Stimulated activated CD4-positive, alpha-beta T cell treated with anti-CD3 and anti-CD28 coated beads, TNF-alpha, amount 100 ng/mL, for 48 hours (primary cell): ENCODE results near the gene EBPL.
A peak's percentile ranks its signal among the peaks of the same experiment; 100 is the strongest.
"Not testable (repeated sequence)": the region's sequence is repeated elsewhere in the genome, so short reads cannot be mapped to it uniquely, and the experiment has no call there.

ENCODE experiments used
- DNase-seq, 3 donors: peaks; one replicate each; pipeline ENCODE4 v3.0.0-alpha.2; 2020; ENCODE audit warnings: low read depth in 3 of 3

EBPL gene

DNA sequence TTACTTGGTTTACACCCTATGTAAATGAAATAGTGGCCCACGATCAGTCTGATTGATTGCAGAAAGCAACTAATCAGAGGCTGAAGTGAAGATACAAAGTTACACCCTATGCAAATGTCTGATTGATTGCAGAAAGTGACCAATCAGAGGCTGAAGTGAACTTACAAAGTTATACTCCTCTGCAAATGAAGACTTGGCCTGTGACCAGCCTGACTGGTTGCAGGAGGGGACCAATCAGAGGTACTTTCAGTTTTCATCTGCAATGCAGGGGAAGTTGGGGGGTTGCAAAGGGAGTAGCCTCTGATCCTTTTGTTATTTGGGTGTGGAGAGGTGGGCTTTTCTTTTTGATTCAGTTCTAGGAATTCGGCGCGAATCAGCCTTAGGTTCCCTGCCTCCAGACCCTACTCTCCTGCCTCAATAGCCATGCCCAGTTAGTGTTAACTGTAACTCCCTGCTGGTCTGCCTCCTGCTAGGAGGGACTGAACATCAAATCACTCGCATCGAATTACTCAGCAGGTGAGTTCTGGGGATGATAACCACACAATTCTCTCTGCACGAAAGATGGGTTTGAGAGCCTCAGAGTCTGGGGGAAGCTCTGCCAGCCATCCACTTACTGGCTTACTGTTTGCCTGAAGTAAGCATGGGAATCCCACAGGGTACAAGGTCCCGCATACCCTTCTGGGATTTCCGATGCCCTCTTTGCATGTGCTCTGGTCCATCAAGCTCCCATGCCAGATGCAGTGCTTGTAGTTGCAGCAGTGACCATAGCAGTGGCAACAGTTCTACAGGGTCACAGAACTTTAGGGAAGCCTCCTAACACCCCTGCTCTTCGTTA lies 55.5 kb downstream of the EBPL start:
- DNase-seq, result no peak

DNA sequence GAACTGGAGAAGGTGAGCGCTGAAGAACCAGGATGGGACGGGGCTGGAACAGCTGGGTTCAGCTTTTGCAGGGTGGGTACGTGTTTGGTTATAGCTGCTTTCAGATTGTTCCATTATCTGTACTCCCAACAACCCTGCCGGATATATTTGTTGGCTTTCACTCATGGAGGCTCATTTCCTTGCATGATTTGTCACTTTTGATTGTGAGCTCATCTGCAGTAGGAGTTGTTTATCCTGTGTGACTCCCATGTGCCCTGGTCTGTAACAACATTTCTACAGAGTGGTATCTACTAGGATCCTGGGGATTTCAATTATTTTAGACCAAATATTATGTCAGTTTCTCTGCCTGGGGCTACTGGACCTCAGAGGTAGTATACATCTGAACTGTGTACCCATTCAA lies 57.6 kb downstream of the EBPL start:
- no peak for DNase-seq

DNA sequence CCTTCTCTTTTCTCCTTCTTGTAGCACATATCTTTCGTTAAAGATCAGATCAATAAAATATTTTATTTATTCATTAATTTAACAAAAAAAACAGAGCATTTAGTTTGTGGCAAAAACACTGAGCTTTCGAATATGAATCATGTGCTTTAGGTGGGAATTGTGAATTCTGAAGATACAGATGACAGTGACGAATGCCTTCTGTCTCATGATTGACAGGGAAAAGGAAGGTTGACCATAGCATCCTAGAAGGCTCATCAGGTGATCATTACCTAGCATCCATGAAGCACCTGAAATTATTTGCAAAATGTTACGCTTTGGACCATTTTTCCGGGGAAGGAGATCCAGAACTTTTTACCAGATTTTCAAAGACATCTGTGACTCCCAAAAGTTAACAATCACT lies 59.1 kb downstream of the EBPL start:
- DNase-seq, result no peak

DNA sequence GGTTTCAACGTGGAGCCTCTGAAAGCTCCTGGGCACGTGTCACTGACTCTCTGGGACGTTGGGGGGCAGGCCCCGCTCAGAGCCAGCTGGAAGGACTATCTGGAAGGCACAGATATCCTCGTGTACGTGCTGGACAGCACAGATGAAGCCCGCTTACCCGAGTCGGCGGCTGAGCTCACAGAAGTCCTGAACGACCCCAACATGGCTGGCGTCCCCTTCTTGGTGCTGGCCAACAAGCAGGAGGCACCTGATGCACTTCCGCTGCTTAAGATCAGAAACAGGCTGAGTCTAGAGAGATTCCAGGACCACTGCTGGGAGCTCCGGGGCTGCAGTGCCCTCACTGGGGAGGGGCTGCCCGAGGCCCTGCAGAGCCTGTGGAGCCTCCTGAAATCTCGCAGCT lies 60.7 kb downstream of the EBPL start:
- no peak for DNase-seq

DNA sequence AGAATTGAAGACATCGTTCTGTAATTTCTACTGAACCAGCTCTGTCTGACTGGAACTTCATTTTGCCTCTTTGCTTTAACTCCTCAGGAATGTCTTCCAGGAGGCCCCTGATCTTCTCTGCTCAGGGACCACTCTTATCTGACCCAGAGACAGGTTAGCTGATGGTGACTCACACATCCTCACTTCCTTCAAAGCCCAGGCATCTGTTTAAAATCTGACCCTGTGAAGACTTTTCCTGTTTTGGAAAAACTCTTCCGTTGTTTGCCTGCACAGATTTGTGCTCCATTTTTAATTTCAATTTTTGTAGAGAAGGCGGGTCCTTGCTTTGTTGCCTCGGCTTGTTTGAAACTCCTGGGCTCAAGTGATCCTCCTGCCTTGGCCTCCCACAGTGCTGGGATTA lies 61.3 kb downstream of the EBPL start:
- DNase-seq, result no peak

DNA sequence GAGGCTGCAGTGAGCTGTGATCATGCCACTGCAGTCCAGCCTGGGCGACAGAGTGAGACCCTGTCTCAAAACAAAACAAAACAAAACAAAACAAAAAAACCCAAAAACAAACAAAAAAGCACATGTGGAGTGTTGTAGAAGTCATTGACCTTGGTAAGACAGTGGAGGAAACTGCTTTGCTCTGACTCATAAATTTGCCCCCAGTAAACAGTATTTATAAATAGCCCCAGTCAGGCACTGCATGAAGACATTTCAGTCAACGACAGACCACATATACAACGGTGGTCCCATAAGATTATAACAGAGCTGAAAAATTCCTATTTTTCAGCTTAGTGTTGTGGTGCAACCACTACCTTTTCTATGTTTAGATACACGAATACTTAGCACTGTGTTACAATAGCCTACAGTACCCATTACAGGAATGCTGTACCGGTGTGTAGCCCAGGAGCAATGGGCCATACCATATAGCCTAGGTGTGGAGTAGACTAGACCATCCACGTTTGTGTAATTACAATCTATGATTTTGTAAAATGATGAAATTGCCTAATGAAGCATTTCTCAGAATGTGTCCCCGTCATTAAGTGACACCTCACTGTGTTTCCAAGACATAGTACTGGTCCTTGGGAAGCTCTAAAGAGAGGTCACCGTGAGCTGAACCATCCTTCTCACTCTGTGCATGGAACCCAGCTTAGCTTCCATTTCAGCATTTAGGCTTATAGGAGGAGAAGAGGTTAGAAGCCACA lies 61.9 kb downstream of the EBPL start:
- no peak for DNase-seq

DNA sequence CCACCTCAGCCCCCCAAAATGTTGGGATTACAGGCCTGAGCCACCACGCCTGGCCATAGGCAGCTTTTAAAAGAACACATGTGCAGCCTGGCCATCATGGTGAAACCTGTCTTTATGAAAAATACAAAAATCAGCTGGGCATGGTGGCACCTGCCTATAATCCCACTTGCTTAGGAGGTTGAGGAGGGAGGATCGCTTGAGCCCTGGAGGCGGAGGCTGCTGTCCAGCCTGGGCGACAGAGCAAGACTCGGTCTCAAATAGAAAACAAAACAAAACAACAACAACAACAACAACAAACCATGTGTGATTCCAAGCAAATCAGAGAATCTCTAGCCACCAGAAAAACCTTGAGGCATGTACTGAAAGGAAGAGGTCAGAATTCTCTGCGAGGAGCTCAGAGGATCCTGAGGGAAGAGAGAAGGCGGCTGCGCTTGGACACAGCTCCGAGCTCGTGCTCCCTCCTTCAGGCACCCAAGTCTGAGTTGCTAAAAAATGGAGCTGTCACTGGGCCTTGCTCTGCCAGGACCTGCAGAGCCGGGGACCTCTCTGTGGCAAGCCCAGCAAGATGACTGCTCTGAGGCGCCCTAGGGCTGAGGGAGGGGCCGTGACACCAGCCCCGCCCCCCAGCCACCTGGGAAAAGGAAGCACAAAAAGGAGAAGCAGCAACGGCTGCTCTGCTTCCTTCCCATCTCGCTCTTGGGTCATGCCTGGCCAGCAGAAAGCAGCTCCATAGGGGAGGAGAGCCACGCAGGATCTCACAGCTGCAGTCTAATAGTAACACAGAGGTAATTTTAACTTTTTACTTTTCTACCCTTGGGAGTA lies 63.2 kb downstream of the EBPL start, which contains the start of gene ARL11:
ARL11 (plus strand) TSS at position 677 of the 822 bp plus-strand sequence. CDS start 1,941 bp downstream, outside the sequence.
- DNase-seq, result peak; percentile 24 to 44 (median 41)

DNA sequence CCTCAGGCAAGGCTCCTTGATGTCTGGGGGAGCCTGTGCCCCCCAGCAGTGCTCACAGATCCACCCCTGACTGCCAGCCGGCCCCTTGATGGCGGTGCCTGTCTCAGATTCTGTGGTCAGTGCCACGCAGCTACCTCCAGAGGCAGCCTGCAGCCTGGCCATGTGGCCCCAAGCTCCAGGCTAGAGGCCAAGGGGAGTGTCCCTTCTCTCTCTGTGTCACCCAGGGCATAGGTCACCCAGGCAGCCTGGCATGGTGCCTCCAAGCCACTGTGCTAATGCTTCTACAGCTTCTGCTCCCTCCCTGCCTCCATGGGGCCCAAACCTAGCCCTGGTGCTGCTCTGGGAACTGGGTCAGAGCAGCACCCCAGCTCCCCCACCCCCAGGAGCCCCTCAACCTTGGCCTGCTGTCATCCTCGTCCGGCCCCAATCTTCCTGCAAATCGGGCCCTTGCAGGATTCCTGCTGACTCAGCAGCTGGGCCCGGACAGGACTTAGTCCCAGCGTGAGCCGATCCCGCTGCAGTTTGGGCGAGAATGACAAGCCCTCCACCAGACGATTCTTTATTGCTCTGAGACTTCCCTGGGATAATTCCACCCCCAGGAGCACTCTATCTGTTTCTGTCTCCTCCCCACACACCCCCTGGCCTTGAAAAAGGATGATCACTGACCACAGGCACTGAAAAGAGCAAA lies 65.8 kb downstream of the EBPL start:
- no peak for DNase-seq

DNA sequence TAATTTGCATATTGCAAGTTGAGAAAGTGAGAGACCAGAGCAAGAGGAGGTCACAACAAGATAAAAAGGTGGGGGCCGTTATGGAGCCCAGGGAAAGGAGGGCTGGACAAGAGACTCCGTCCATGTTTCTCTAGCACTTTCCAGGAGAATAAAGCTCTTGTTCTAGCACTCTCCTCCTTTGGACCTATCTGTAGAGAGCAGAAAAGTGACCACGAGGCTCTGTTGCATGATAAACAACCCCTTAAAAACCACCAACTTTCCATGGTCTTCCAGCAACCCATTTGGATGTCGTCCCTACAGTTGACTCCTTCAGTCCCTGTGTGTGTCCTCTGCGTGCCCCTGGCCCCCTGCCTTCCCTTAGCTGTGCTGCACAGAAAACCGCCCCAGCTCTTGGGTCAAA lies 67.1 kb downstream of the EBPL start:
- DNase-seq, result no peak

DNA sequence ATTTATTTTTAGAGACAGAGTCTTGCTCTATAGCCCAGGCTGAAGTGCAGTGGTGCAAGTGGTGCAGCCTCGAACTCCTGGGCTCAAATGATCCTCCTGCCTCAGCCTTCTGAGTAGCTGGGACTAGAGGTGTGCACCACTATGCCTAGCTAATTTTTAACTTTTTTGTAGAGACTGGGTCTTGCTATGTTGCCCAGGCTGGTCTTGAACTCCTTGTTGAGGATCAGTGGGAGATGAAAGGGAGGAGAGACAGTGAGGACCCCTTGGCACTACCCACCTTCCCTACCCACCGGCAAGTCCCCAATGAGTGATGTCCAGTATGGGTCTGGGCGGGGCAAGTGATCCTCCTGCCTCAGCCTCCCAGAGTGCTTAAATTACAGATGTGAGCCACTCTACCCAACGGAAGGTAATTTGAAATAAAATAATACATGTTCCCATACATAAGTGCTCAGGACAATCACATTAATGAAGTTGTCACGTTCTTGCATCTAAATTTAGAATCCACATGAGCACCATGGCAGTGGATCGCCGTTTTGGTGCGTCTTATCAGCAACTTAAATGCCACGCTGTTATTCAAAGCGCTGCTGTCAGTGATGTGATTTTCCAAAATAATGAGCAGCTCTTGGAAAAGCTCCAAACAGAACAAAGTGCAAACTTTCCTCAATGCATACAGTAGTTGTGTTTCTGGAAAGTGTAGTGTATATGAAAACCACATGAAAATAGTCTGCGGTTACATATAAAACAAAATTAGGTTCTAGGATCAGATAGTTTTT lies 68.9 kb downstream of the EBPL start:
- DNase-seq, result no peak

DNA sequence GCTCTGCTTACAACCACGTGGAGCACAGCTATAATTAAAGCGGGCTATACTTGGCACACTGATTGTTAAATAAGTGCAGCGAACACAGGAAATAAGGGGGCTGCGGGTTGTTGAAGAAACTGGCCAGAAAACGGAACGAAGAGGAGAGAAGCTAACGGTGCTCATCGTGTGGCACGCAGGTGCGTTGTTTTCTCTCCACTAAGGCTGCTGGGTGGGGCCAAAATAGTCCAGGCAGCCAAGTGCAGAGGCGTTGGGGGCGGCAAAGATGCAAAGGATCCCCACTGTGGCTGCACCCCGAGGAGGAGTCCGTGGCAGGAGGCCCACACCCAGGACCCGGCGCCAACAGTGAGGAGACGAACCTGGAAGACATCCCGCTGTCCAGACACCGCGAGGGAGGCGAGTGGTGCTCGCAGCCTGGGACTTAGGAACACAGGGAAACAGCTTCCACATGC lies 71.1 kb downstream of the EBPL start:
- DNase-seq, result no peak

DNA sequence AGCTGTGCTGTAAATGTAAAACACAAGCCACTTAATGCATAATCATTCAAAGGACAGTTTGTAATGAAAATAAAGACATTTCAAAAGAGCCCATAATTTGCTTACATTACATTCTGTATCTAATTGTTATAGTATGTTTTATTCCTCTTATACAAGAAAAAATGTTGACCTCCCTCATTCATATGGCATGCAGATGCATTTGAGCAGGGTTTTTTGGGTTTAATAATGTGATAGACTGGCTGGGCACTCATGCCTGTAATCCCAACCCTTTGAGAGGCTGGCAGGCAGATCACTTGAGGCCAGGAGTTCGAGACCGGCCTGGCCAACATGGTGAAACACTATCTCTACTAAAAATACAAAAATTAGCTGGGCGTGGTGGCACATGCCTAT lies 74.6 kb downstream of the EBPL start:
- DNase-seq, result no peak

DNA sequence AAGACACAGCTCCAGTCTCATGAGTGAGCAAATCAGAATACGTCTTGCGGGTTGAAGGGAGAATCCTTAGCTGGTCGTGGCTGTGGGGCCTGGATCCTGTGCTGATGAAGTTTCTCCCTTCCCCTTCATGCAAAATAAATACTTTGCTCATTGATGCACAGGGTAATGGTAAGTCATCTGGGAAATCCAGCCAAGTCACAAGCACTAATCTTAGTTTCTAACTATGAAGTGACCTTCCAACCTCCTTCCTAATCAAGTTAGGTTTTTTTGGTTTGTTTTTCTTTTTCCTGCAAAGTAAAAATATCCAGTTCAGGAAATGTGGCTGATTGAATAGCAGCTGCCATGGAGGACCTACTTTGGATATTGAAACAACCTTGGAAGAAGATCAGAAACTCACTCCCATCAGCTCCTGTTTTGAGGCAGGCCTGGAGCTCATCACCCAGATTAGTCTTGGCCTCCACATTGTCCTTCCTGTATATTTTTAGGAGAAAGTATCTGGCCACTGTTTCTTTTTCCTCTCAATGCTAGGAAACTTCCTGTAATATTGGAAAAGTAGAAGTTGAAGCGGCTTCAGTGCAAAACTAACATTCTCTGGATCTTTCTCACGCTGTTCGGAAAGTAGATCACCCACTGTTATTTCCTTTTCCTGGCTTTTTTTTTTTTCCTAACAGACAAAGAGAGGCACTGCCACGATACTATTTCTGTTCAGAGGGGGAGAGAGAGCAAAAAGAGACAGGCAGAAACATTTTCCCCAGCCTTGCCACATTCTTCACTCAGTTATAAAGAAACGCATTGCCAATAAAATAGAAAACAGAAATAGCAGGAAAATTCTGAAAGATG lies 75.2 kb downstream of the EBPL start:
- no peak for DNase-seq

DNA sequence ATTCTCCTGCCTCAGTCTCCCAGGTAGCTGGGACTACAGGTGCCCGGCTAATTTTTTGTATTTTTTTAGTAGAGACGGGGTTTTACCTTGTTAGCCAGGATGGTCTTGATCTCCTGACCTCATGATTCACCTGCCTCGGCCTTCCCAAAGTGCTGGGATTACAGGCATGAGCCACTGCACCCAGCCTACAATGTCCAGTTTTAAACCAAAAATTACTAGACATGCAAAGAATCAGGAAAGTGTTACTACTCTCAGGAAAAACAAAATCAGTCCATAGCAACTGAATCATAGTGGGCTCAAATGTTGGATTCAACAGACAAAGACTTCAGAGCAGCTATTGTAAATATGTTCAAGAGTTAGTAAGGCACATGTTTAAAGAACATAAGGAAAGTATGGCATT lies 79.2 kb downstream of the EBPL start:
- DNase-seq, result not testable (repeated sequence)
